HCT116 (cell line): Measurements from ENCODE around the gene OXT. TPM values are rescaled to one million over a fixed set of nuclear protein-coding genes. Genes with fewer than 3 reads are reported as not detected.

Experiments used
- ATAC-seq: fragments of 200-7000 bp; cut with Tn5 transposase; 2 replicates; pipeline ENCODE4 v1.9.1; 2020; ENCODE audit warnings: mild to moderate bottlenecking, moderate library complexity
- BruUV-seq: library from RNA; stranded (reverse); fragments of 400-500 nt; replicated peaks from 2 replicates; lab custom pipeline; 2021; lab: Mats Ljungman, UMichigan
- CTCF ChIA-PET: fragments of 300-600 bp; sonication (Branson Sonifier 250); formaldehyde crosslinking; loops from one replicate; lab custom pipeline; 2021; ENCODE audit warnings: antibody characterized with exemption; lab: Charles Lee
- POLR2A ChIA-PET: fragments of 300-600, 350-600 bp; sonication (Branson Sonifier 250); formaldehyde crosslinking; loops from one replicate; lab custom pipeline; 2021; ENCODE audit warnings: antibody characterized with exemption; lab: Charles Lee
- RAD21 ChIA-PET, 2 experiments: fragments of 300-600 bp; sonication (Branson Sonifier 250); formaldehyde crosslinking; loops; one replicate each; lab custom pipeline; 2023; ENCODE audit warnings: low total read pairs in 2 of 2; ENCODE audit not compliant: uncharacterized antibody in 2 of 2, unreplicated experiment in 2 of 2, low non-redundant PET in 1 of 2; lab: Charles Lee
- DNase-seq: peaks from one replicate; pipeline ENCODE4 v3.0.0-alpha.2; 2010; ENCODE audit warnings: low read depth, low spot score
- H2AFZ ChIP-seq: fragments of 200-600 bp; shearing (Covaris generic), sonication (generic); 2 replicates; pipeline ENCODE4 v1.6.1; 2017; ENCODE audit warnings: low read depth, mixed run types, mixed read lengths, antibody characterized with exemption, low read length; ENCODE audit not compliant: poor library complexity, severe bottlenecking
- H3K27ac ChIP-seq: 2 replicates; pipeline ENCODE4 v1.5.1; 2012; ENCODE audit warnings: low read depth, low read length
- H3K27me3 ChIP-seq: fragments of 200-600 bp; sonication (generic); 2 replicates; pipeline ENCODE4 v1.6.1; 2016; ENCODE audit warnings: mixed run types, low read length, mixed read lengths; ENCODE audit not compliant: insufficient read depth
- H3K36me3 ChIP-seq, 2 experiments: fragments of 200-500 bp in 1 of 2; fragments of 200-600 bp in 1 of 2; sonication (Bioruptor generic) in 1 of 2; sonication (generic) in 1 of 2; 2 replicates each; pipeline versions ENCODE4 v1.5.1 to v1.6.1; 2014 to 2016; ENCODE audit warnings: low read length in 2 of 2, inconsistent platforms in 1 of 2, mixed read lengths in 1 of 2, mixed run types in 1 of 2; ENCODE audit not compliant: insufficient read depth in 2 of 2, control insufficient read depth in 1 of 2
- H3K4me1 ChIP-seq, 2 experiments: fragments of 200-600 bp in 1 of 2; sonication (generic) in 1 of 2; 2 replicates each; pipeline versions ENCODE4 v1.5.1 to v1.6.1; 2012 to 2017; ENCODE audit warnings: low read length in 2 of 2, inconsistent platforms in 1 of 2, mild to moderate bottlenecking in 1 of 2, mixed read lengths in 1 of 2, mixed run types in 1 of 2, moderate library complexity in 1 of 2; ENCODE audit not compliant: insufficient read depth in 2 of 2, control insufficient read depth in 1 of 2
- H3K4me2 ChIP-seq: fragments of 200-600 bp; sonication (generic); 2 replicates; pipeline ENCODE4 v1.6.1; 2017; ENCODE audit warnings: mixed run types, low read length, mixed read lengths
- H3K4me3 ChIP-seq, 2 experiments: fragments of 200-600 bp in 1 of 2; sonication (generic) in 1 of 2; replicated peaks in 1 of 2; 2 replicates each; pipeline ENCODE4 v1.5.1; 2011 to 2016; ENCODE audit warnings: low read length in 2 of 2, control low read depth in 1 of 2, low read depth in 1 of 2, mild to moderate bottlenecking in 1 of 2, mixed read lengths in 1 of 2, mixed run types in 1 of 2
- H3K79me2 ChIP-seq: fragments of 200-600 bp; sonication (generic); 2 replicates; pipeline ENCODE4 v1.6.1; 2017; ENCODE audit warnings: mild to moderate bottlenecking, mixed run types, low read length, moderate library complexity, mixed read lengths; ENCODE audit not compliant: insufficient read depth
- H3K9ac ChIP-seq: fragments of 200-600 bp; sonication (generic); 2 replicates; pipeline ENCODE4 v1.6.1; 2016; ENCODE audit warnings: low read length, mixed read lengths
- H3K9me2 ChIP-seq: fragments of 200-600 bp; sonication (generic), shearing (Covaris generic); 2 replicates; pipeline ENCODE4 v1.6.1; 2017; ENCODE audit warnings: mixed run types, mild to moderate bottlenecking, moderate library complexity; ENCODE audit not compliant: insufficient read depth
- H3K9me3 ChIP-seq, 2 experiments: fragments of 200-500 bp in 1 of 2; fragments of 200-600 bp in 1 of 2; sonication (Bioruptor generic) in 1 of 2; sonication (generic) in 1 of 2; 2 replicates each; pipeline ENCODE4 v1.6.1; 2014 to 2017; ENCODE audit warnings: low read length in 2 of 2, mixed read lengths in 2 of 2, inconsistent platforms in 1 of 2, low read depth in 1 of 2, mild to moderate bottlenecking in 1 of 2, mixed run types in 1 of 2, moderate library complexity in 1 of 2; ENCODE audit not compliant: control insufficient read depth in 1 of 2, insufficient read depth in 1 of 2
- H4K20me1 ChIP-seq: fragments of 200-600 bp; sonication (generic), shearing (Covaris generic); 2 replicates; pipeline ENCODE4 v1.6.1; 2017; ENCODE audit warnings: mixed run types, mild to moderate bottlenecking, moderate library complexity; ENCODE audit not compliant: insufficient read depth
- EZH2 ChIP-seq: fragments of 200-600 bp; sonication (generic); IDR thresholded peaks from 2 replicates; pipeline ENCODE4 v1.6.1; 2017; ENCODE audit warnings: antibody characterized with exemption, mixed run types
- FOSL1 ChIP-seq: IDR thresholded peaks from 2 replicates; pipeline ENCODE4 v1.6.1; 2012; ENCODE audit warnings: low read depth
- RAD21 ChIP-seq: IDR thresholded peaks from 2 replicates; pipeline ENCODE4 v1.6.1; 2012; ENCODE audit warnings: low read depth, mild to moderate bottlenecking
- SIN3A ChIP-seq: IDR thresholded peaks from 2 replicates; pipeline ENCODE4 v1.6.1; 2012; ENCODE audit warnings: low read depth
- SRF ChIP-seq: IDR thresholded peaks from 2 replicates; pipeline ENCODE4 v1.6.1; 2012; ENCODE audit warnings: low read depth
- intact Hi-C: fragments of 100-400 bp; cut with micrococcal nuclease; formaldehyde crosslinking; loops from 2 replicates; pipeline ENCODE4 v1.10.0; 2022
- total RNA-seq: library from RNA; stranded (reverse); gene quantifications from one replicate; pipeline ENCODE4 v1.2.1, GENCODE V29; 2021; ENCODE audit not compliant: unreplicated experiment
- TF ChIP-seq, protein P1 (sequence below): IDR thresholded peaks from 2 replicates; pipeline ENCODE4 v1.6.1; 2012; ENCODE audit warnings: low read depth

Gene OXT
- total RNA-seq, 1 experiment from 2014 or later: not detected

DNA sequence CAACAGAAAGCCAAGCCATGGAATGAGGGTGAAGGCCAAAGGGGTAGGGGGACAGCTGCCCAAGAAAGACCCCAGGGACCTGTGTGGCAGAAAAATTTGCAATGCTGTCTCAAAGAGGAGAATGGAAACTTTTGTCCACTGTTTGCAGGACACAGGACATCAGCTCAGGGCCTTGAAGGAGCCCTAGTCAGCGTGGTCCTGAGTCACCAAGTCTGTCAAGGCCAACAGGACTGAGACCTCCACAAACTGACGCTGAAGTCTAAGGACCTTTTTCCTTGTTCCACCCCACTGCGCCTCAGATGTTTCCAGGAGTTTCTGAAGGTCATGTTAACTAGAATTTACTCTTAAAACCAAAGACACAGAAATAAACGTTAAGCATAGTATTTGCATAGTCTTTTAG, 44.9 kb downstream of the OXT start:
- no TSS peak for BruUV-seq
- ChIA-PET CTCF (interaction anchor here (2.1 kb wide), 1 partner anchor 63 kb away, joined by 7 read pairs; no protein-coding TSS in a partner anchor), RAD21 (no interaction called here), POLR2A (no interaction called here)
- Histone ChIP-seq H3K4me1 (peaks cover 0 to 8% of the 10 kb centered on the region in 2 experiments; a peak in 1 of 4 replicates), H2AFZ (no peak overlapping the region), H3K9me2 (no peaks in the 10 kb centered on the region), H3K27me3 (no peaks in the 10 kb centered on the region), H3K9ac (no peak overlapping the region), H3K27ac (no peak overlapping the region), H3K4me3 (no peak overlapping the region), H3K9me3 (no peaks in the 10 kb centered on the region), H3K4me2 (no peak overlapping the region), H4K20me1 (no peaks in the 10 kb centered on the region), H3K79me2 (peaks cover 3% of the 10 kb centered on the region), H3K36me3 (peaks cover 2 to 3% of the 10 kb centered on the region in 2 experiments; a peak in 3 of 4 replicates)
- no peak for TF ChIP-seq SIN3A
- no peak for TF ChIP-seq SRF
- TF ChIP-seq EZH2: no peak
- TF ChIP-seq RAD21: no peak
- TF ChIP-seq FOSL1: no peak
- TF ChIP-seq, protein P1, sequence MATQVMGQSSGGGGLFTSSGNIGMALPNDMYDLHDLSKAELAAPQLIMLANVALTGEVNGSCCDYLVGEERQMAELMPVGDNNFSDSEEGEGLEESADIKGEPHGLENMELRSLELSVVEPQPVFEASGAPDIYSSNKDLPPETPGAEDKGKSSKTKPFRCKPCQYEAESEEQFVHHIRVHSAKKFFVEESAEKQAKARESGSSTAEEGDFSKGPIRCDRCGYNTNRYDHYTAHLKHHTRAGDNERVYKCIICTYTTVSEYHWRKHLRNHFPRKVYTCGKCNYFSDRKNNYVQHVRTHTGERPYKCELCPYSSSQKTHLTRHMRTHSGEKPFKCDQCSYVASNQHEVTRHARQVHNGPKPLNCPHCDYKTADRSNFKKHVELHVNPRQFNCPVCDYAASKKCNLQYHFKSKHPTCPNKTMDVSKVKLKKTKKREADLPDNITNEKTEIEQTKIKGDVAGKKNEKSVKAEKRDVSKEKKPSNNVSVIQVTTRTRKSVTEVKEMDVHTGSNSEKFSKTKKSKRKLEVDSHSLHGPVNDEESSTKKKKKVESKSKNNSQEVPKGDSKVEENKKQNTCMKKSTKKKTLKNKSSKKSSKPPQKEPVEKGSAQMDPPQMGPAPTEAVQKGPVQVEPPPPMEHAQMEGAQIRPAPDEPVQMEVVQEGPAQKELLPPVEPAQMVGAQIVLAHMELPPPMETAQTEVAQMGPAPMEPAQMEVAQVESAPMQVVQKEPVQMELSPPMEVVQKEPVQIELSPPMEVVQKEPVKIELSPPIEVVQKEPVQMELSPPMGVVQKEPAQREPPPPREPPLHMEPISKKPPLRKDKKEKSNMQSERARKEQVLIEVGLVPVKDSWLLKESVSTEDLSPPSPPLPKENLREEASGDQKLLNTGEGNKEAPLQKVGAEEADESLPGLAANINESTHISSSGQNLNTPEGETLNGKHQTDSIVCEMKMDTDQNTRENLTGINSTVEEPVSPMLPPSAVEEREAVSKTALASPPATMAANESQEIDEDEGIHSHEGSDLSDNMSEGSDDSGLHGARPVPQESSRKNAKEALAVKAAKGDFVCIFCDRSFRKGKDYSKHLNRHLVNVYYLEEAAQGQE: no peak
- DNase-seq (no peak), ATAC-seq (no peak)
- intact Hi-C loops: loop anchor here (5.0 kb wide), 1 partner anchor 161 kb away; no protein-coding TSS in a partner anchor
